Natural killer cell treated with Interleukin-12 subunit alpha and Interleukin-12 subunit beta and Interleukin-15 and Interleukin-18, amount 100 ng/mL, for 72 hours (primary cell): ENCODE measurements around the gene SLC39A11. TPM values are rescaled to one million over a fixed set of nuclear protein-coding genes. Genes with fewer than 3 reads are reported as not detected.

Experiments
- ATAC-seq, 2 donors: fragments of 150-1000 bp; cut with Tn5 transposase in 1 of 2; sonication (Bioruptor Pico), chemical (Tn5 transposase) in 1 of 2; 2 replicates each; pipeline ENCODE4 v1.10.0; 2021
- DNase-seq: peaks from one replicate; pipeline ENCODE4 v3.0.0; 2022; ENCODE audit warnings: low spot score
- H3K27ac Mint-ChIP-seq, 2 donors: 1 replicate in 1 of 2; 2 replicates in 1 of 2; pipeline ENCODE4 v1.8.0; 2022; ENCODE audit warnings: mixed read lengths in 2 of 2, mild to moderate bottlenecking in 1 of 2, moderate library complexity in 1 of 2
- H3K27me3 Mint-ChIP-seq, 2 donors: 1 replicate in 1 of 2; 2 replicates in 1 of 2; pipeline ENCODE4 v1.8.0; 2022; ENCODE audit warnings: mixed read lengths in 2 of 2
- H3K36me3 Mint-ChIP-seq: one replicate; pipeline ENCODE4 v1.8.0; 2022; ENCODE audit warnings: mixed read lengths
- H3K4me1 Mint-ChIP-seq, 2 donors: 1 replicate in 1 of 2; 2 replicates in 1 of 2; pipeline ENCODE4 v1.8.0; 2022; ENCODE audit warnings: low read depth in 2 of 2, mixed read lengths in 2 of 2, mild to moderate bottlenecking in 1 of 2
- H3K4me3 Mint-ChIP-seq: one replicate; pipeline ENCODE4 v1.8.0; 2022; ENCODE audit warnings: mixed read lengths
- H3K9me3 Mint-ChIP-seq: 2 replicates; pipeline ENCODE4 v1.8.0; 2022; ENCODE audit warnings: mixed read lengths
- total RNA-seq, 2 donors: library from RNA; stranded (reverse); gene quantifications; one replicate each; pipeline ENCODE4 v1.2.3, GENCODE V29; 2022

The SLC39A11 gene
- total RNA-seq, 2 donors from 2014 or later: 25.6 to 56.1 TPM

- peaks cover 30 to 37% of the 10 kb centered on the region in 2 donors for H3K4me1 Mint-ChIP-seq
- no peak overlapping the region for H3K4me3 Mint-ChIP-seq
- no peaks in the 10 kb centered on the region for H3K27me3 Mint-ChIP-seq
- no peaks in the 10 kb centered on the region for H3K36me3 Mint-ChIP-seq
- no peaks in the 10 kb centered on the region for H3K9me3 Mint-ChIP-seq
- H3K27ac Mint-ChIP-seq: no peak overlapping the region
- no peak for DNase-seq
- no peak for ATAC-seq
These were observed 117.8 kb downstream of the SLC39A11 start for GRCh38 chr17:72974605-72975232.

- no peaks in the 10 kb centered on the region for H3K27me3 Mint-ChIP-seq
- peaks cover 21 to 28% of the 10 kb centered on the region in 2 donors for H3K4me1 Mint-ChIP-seq
- no peaks in the 10 kb centered on the region for H3K36me3 Mint-ChIP-seq
- H3K4me3 Mint-ChIP-seq: no peak overlapping the region
- no peak for DNase-seq
- H3K27ac Mint-ChIP-seq: no peak overlapping the region
- H3K9me3 Mint-ChIP-seq: no peaks in the 10 kb centered on the region
- ATAC-seq: no peak
These were observed 120.1 kb downstream of the SLC39A11 start for GRCh38 chr17:72972263-72972951.

- Mint-ChIP-seq H3K36me3 (no peaks in the 10 kb centered on the region), H3K9me3 (no peaks in the 10 kb centered on the region), H3K4me3 (no peak overlapping the region), H3K27me3 (no peaks in the 10 kb centered on the region), H3K27ac (no peak overlapping the region), H3K4me1 (peaks cover 14 to 21% of the 10 kb centered on the region in 2 donors)
- DNase-seq: no peak
- ATAC-seq: no peak
These were observed 121.1 kb downstream of the SLC39A11 start for GRCh38 chr17:72971226-72971880.

- peak in 1 of 2 donors; percentile 27 for ATAC-seq
- no peaks in the 10 kb centered on the region for H3K27me3 Mint-ChIP-seq
- no peaks in the 10 kb centered on the region for H3K36me3 Mint-ChIP-seq
- no peak overlapping the region for H3K4me3 Mint-ChIP-seq
- no peak for DNase-seq
- peaks cover 14 to 21% of the 10 kb centered on the region in 2 donors for H3K4me1 Mint-ChIP-seq
- H3K27ac Mint-ChIP-seq: no peak overlapping the region
- H3K9me3 Mint-ChIP-seq: no peaks in the 10 kb centered on the region
These were observed 121.7 kb downstream of the SLC39A11 start for GRCh38 chr17:72970797-72971196.

GRCh38 chr17:72970246-72970645 is 122.2 kb downstream of the SLC39A11 start:
- Mint-ChIP-seq H3K36me3 (no peaks in the 10 kb centered on the region), H3K27ac (no peak overlapping the region), H3K4me3 (no peak overlapping the region), H3K4me1 (peaks cover 14 to 21% of the 10 kb centered on the region in 2 donors), H3K9me3 (no peaks in the 10 kb centered on the region), H3K27me3 (no peaks in the 10 kb centered on the region)
- DNase-seq (no peak), ATAC-seq (no peak)

GRCh38 chr17:72969293-72969906 is 123.1 kb downstream of the SLC39A11 start:
- peaks cover 12 to 21% of the 10 kb centered on the region in 2 donors for H3K4me1 Mint-ChIP-seq
- H3K27ac Mint-ChIP-seq: no peak overlapping the region
- no peak overlapping the region for H3K4me3 Mint-ChIP-seq
- no peaks in the 10 kb centered on the region for H3K27me3 Mint-ChIP-seq
- no peak for DNase-seq
- ATAC-seq: no peak
- no peaks in the 10 kb centered on the region for H3K36me3 Mint-ChIP-seq
- no peaks in the 10 kb centered on the region for H3K9me3 Mint-ChIP-seq

GRCh38 chr17:72968798-72969197 is 123.7 kb downstream of the SLC39A11 start:
- Mint-ChIP-seq H3K27ac (no peak overlapping the region), H3K9me3 (no peaks in the 10 kb centered on the region), H3K4me1 (peaks cover 12 to 21% of the 10 kb centered on the region in 2 donors), H3K27me3 (no peaks in the 10 kb centered on the region), H3K36me3 (no peaks in the 10 kb centered on the region), H3K4me3 (no peak overlapping the region)
- ATAC-seq (no peak), DNase-seq (no peak)

GRCh38 chr17:72967977-72968585 is 124.4 kb downstream of the SLC39A11 start:
- Mint-ChIP-seq H3K4me3 (no peak overlapping the region), H3K27ac (no peak overlapping the region), H3K36me3 (no peaks in the 10 kb centered on the region), H3K4me1 (peaks cover 12 to 19% of the 10 kb centered on the region in 2 donors), H3K27me3 (no peaks in the 10 kb centered on the region), H3K9me3 (no peaks in the 10 kb centered on the region)
- ATAC-seq: no peak
- DNase-seq: no peak

GRCh38 chr17:72967277-72967970 is 125.1 kb downstream of the SLC39A11 start:
- peak overlapping the region in 1 of 2 donors; percentile 34 for H3K27ac Mint-ChIP-seq
- H3K27me3 Mint-ChIP-seq: no peaks in the 10 kb centered on the region
- peaks cover 12 to 16% of the 10 kb centered on the region in 2 donors for H3K4me1 Mint-ChIP-seq
- H3K4me3 Mint-ChIP-seq: no peak overlapping the region
- H3K36me3 Mint-ChIP-seq: no peaks in the 10 kb centered on the region
- H3K9me3 Mint-ChIP-seq: no peaks in the 10 kb centered on the region
- ATAC-seq: no peak
- no peak for DNase-seq

GRCh38 chr17:72962106-72962505 is 130.4 kb downstream of the SLC39A11 start:
- no peak overlapping the region for H3K27ac Mint-ChIP-seq
- H3K9me3 Mint-ChIP-seq: no peaks in the 10 kb centered on the region
- no peak for DNase-seq
- H3K4me3 Mint-ChIP-seq: no peak overlapping the region
- no peak for ATAC-seq
- H3K4me1 Mint-ChIP-seq: peaks cover 0 to 3% of the 10 kb centered on the region in 2 donors
- H3K27me3 Mint-ChIP-seq: no peaks in the 10 kb centered on the region
- H3K36me3 Mint-ChIP-seq: no peaks in the 10 kb centered on the region

- Mint-ChIP-seq H3K27me3 (no peaks in the 10 kb centered on the region), H3K9me3 (no peaks in the 10 kb centered on the region), H3K36me3 (no peaks in the 10 kb centered on the region), H3K4me3 (no peak overlapping the region), H3K4me1 (peaks cover 0 to 9% of the 10 kb centered on the region in 2 donors), H3K27ac (no peak overlapping the region)
- ATAC-seq (no peak), DNase-seq (no peak)
These were observed 136.9 kb downstream of the SLC39A11 start for GRCh38 chr17:72955391-72956140.

- no peaks in the 10 kb centered on the region for H3K27me3 Mint-ChIP-seq
- no peaks in the 10 kb centered on the region for H3K36me3 Mint-ChIP-seq
- DNase-seq (no peak), ATAC-seq (peak in 1 of 2 donors; percentile 33)
- no peaks in the 10 kb centered on the region for H3K9me3 Mint-ChIP-seq
- no peak overlapping the region for H3K27ac Mint-ChIP-seq
- peaks cover 0 to 9% of the 10 kb centered on the region in 2 donors for H3K4me1 Mint-ChIP-seq
- H3K4me3 Mint-ChIP-seq: no peak overlapping the region
These were observed 137.9 kb downstream of the SLC39A11 start for GRCh38 chr17:72954579-72954978.
